ENCODE results near the gene RNU4-1.
"Not testable (repeated sequence)": the region's sequence is repeated elsewhere in the genome, so short reads cannot be mapped to it uniquely, and the experiment has no call there.

Gene RNU4-1

GRCh38 chr12:120292661-120293531 is at the start of gene RNU4-1:
Gene RNU4-1 (minus strand): TSS chr12:120293237.
- DNase-seq (ENCODE audit: low spot score), result peak; percentile 96

- no peak for DNase-seq (ENCODE audit: low spot score)
Observed at GRCh38 chr12:120342175-120343038, 49.4 kb upstream of the RNU4-1 start.

- DNase-seq (ENCODE audit: low spot score), result no peak
Observed at GRCh38 chr12:120339256-120339655, 46.2 kb upstream of the RNU4-1 start.

GRCh38 chr12:120337730-120338129 is 44.7 kb upstream of the RNU4-1 start:
- DNase-seq (ENCODE audit: low spot score), result no peak

- not testable (repeated sequence) for DNase-seq (ENCODE audit: low spot score)
Observed at GRCh38 chr12:120336392-120336791, 43.4 kb upstream of the RNU4-1 start.

- DNase-seq (ENCODE audit: low spot score), result peak; percentile 29
Observed at GRCh38 chr12:120335447-120335846, 42.4 kb upstream of the RNU4-1 start.

- no peak for DNase-seq (ENCODE audit: low spot score)
Observed at GRCh38 chr12:120332523-120332922, 39.5 kb upstream of the RNU4-1 start.

- DNase-seq (ENCODE audit: low spot score), result no peak
Observed at GRCh38 chr12:120332041-120332440, 39.0 kb upstream of the RNU4-1 start.

- no peak for DNase-seq (ENCODE audit: low spot score)
Observed at GRCh38 chr12:120331390-120331789, 38.4 kb upstream of the RNU4-1 start.

GRCh38 chr12:120328228-120328627 is 35.2 kb upstream of the RNU4-1 start:
- no peak for DNase-seq (ENCODE audit: low spot score)

- no peak for DNase-seq (ENCODE audit: low spot score)
Observed at GRCh38 chr12:120327593-120327992, 34.6 kb upstream of the RNU4-1 start, which contains the start of gene PLA2G1B. Gene PLA2G1B (minus strand): TSS chr12:120327779. CDS start chr12:120327753, 26 bp downstream.

- DNase-seq (ENCODE audit: low spot score), result no peak
Observed at GRCh38 chr12:120324841-120325417, 31.9 kb upstream of the RNU4-1 start.

- DNase-seq (ENCODE audit: low spot score), result no peak
Observed at GRCh38 chr12:120323772-120324171, 30.7 kb upstream of the RNU4-1 start.

- DNase-seq (ENCODE audit: low spot score), result no peak
Observed at GRCh38 chr12:120321382-120322202, 28.6 kb upstream of the RNU4-1 start.

GRCh38 chr12:120317224-120318105 is 24.4 kb upstream of the RNU4-1 start:
- peak; percentile 99 for DNase-seq (ENCODE audit: low spot score)

GRCh38 chr12:120316798-120317223 is 23.8 kb upstream of the RNU4-1 start:
- DNase-seq (ENCODE audit: low spot score), result no peak

GRCh38 chr12:120314220-120314619 is 21.2 kb upstream of the RNU4-1 start:
- DNase-seq (ENCODE audit: low spot score), result no peak

- DNase-seq (ENCODE audit: low spot score), result peak; percentile 92
Observed at GRCh38 chr12:120301962-120302815, 9.2 kb upstream of the RNU4-1 start, which contains the start of gene SIRT4. Gene SIRT4 (plus strand): TSS chr12:120302321. CDS start chr12:120303562, 1,241 bp downstream.

GRCh38 chr12:120292411-120292660 is 701 bp downstream of the RNU4-1 start:
- no peak for DNase-seq (ENCODE audit: low spot score)

Measured in SW480 (cell line).